Measurements from ENCODE around the gene ALLC. TPM values are rescaled to one million over a fixed set of nuclear protein-coding genes. Genes with fewer than 3 reads are reported as not detected.

ALLC gene
- total and polyA plus RNA-seq, 9 of the 15 experiments (the other 6 are each of a cell fraction or from before 2014, with no cell fraction given), result not detected

DNA sequence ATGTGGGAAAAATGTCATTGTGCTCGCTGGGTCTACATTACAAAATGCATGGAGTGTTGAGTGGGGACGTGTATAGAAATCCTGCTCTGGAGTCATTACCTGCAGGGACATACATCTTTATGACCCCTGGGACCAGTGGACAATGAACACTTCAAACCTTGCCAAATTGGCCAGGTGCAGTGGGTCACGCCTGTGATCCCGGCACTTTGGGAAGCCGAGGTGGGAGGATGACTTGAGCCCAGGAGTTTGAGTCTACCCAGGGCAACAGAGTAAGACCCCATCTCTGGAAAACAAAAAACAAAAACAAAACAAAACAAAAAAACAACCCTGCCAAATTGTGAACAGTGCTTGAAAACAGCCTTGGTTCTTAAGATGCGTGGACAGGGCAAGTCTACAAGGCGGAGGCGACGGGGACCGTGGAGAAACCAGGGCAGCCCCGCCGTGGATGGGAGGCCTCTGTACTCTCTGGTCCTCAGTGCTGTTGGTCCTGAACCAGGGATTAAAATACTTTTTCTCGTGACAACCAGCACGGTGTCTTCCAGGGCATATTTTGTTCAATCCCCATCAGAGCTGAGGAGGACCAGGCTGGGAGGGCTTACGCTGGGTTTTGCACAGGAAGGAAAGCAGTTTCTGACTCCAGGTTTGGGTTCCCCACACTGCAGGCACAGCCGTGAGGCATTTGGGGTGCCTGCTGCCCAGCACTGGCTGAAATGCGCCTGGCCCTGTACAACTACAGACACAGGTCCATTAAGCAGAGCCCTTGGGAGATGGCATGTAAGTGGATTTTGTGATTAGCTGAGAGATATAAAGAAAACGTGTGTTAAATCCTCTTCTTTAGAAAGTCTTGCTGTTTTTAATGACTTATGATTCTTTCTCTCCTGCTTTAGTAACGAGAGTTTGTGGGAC is 49.4 kb upstream of the ALLC start:
- intact Hi-C loops (cut with micrococcal nuclease) (no loop called here), in situ Hi-C loops (cut with MboI) (no loop called here)
- no peaks in the 10 kb centered on the region for H3K36me3 ChIP-seq (ENCODE audit: control insufficient read depth, insufficient read depth, low read length)
- BruUV-seq (replicated peaks), result no TSS peak
- WGBS (ENCODE audit: insufficient coverage, low coverage, missing lambda C conversion rate), result 50% methylated on average over 19 of the region's 19 CpGs
- no peak for FAIRE-seq
- 0 out of 5 replicates have a peak, but pooled peaks cover 0 to 5% of the 10 kb centered on the region in 2 experiments for H3K27me3 ChIP-seq (ENCODE audit: control insufficient read depth in 2 of 2, insufficient read depth in 2 of 2, low read length in 2 of 2)
- no peak for DNase-seq (ENCODE audit: extremely low read depth in 1 of 4, low spot score in 3 of 4)
- H4K20me1 ChIP-seq (replicated peaks; ENCODE audit: control insufficient read depth, insufficient read depth, low read length), result no peaks in the 10 kb centered on the region
- peak overlapping the region; percentile 49; the same call in 1 of the 2 replicates for H2AFZ ChIP-seq (ENCODE audit: low read depth, low read length)
- no peak; the same call in 2 of the 3 replicates for ATAC-seq
- H3K9me1 ChIP-seq (ENCODE audit: control insufficient read depth, insufficient read depth, low read length), result no peaks in the 10 kb centered on the region
- peaks cover 10% of the 10 kb centered on the region for H3K9me3 ChIP-seq (replicated peaks; ENCODE audit: control insufficient read depth, insufficient read depth, low read depth, low read length)
- peaks cover 11 to 36% of the 10 kb centered on the region in 2 experiments for H3K4me1 ChIP-seq (replicated peaks in 1 of 2; ENCODE audit: control insufficient read depth in 2 of 2, insufficient read depth in 2 of 2, low read length in 2 of 2)
- no peak overlapping the region for H3K4me2 ChIP-seq (ENCODE audit: insufficient read depth, low read length)
- H3K27ac ChIP-seq (ENCODE audit: extremely low read depth, low read depth, low read length), result no peak overlapping the region
- 0 out of 4 replicates have a peak overlapping the region, but pooled peaks of 1 of the 2 experiments have one; percentile 77 for H3K9ac ChIP-seq (ENCODE audit: insufficient read depth in 1 of 2, low read depth in 2 of 2, low read length in 2 of 2)
- no peak overlapping the region for H3K4me3 ChIP-seq
- POLR2A ChIA-PET, result no interaction called here
- CTCF ChIA-PET (ENCODE audit: low intra/inter-chr PET ratio), result no interaction called here
- H3K79me2 ChIP-seq (ENCODE audit: control insufficient read depth, insufficient read depth, low read length), result no peaks in the 10 kb centered on the region
- TF ChIP-seq HNRNPH1 (optimal IDR thresholded peaks at IDR 0.05; ENCODE audit: low read depth, low read length) (no peak), POLR2A (conservative IDR thresholded peaks at IDR 0.05) (no peak), ZNF583 (CRISPR knock-in tag; IDR thresholded peaks at IDR 0.05) (no peak), ETV1 (tag; conservative IDR thresholded peaks at IDR 0.05; ENCODE audit: low read depth) (no peak), CBX2 (IDR thresholded peaks at IDR 0.05; ENCODE audit: insufficient read depth, low read length, poor library complexity, severe bottlenecking) (no peak), JUNB (CRISPR knock-in tag; conservative IDR thresholded peaks at IDR 0.05) (no peak), ZNF184 (CRISPR knock-in tag; IDR thresholded peaks at IDR 0.05) (no peak), ASH1L (IDR thresholded peaks at IDR 0.05; ENCODE audit: borderline replicate concordance, low read depth, partially characterized antibody) (no peak), BCLAF1 (IDR thresholded peaks at IDR 0.05; ENCODE audit: borderline replicate concordance in 1 of 2, control insufficient read depth in 1 of 2, low read depth in 2 of 2, low read length in 1 of 2) (no peak), U2AF2 (optimal IDR thresholded peaks at IDR 0.05; ENCODE audit: low read depth, low read length) (no peak), BRD9 (IDR thresholded peaks at IDR 0.05; ENCODE audit: low read depth, partially characterized antibody) (no peak), CBFA2T3 (IDR thresholded peaks at IDR 0.05) (no peak), L3MBTL2 (IDR thresholded peaks at IDR 0.05) (no peak), HMG20B (CRISPR knock-in tag; IDR thresholded peaks at IDR 0.05) (no peak), HDAC2 (IDR thresholded peaks at IDR 0.05) (no peak), NR2F6 (CRISPR knock-in tag; IDR thresholded peaks at IDR 0.05) (no peak)
- TF ChIP-seq, protein P1, sequence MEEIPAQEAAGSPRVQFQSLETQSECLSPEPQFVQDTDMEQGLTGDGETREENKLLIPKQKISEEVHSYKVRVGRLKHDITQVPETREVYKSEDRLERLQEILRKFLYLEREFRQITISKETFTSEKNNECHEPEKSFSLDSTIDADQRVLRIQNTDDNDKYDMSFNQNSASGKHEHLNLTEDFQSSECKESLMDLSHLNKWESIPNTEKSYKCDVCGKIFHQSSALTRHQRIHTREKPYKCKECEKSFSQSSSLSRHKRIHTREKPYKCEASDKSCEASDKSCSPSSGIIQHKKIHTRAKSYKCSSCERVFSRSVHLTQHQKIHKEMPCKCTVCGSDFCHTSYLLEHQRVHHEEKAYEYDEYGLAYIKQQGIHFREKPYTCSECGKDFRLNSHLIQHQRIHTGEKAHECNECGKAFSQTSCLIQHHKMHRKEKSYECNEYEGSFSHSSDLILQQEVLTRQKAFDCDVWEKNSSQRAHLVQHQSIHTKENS (CRISPR knock-in tag; IDR thresholded peaks at IDR 0.05), result no peak
- TF ChIP-seq, protein P2, sequence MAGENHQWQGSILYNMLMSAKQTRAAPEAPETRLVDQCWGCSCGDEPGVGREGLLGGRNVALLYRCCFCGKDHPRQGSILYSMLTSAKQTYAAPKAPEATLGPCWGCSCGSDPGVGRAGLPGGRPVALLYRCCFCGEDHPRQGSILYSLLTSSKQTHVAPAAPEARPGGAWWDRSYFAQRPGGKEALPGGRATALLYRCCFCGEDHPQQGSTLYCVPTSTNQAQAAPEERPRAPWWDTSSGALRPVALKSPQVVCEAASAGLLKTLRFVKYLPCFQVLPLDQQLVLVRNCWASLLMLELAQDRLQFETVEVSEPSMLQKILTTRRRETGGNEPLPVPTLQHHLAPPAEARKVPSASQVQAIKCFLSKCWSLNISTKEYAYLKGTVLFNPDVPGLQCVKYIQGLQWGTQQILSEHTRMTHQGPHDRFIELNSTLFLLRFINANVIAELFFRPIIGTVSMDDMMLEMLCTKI (IDR thresholded peaks at IDR 0.05; ENCODE audit: partially characterized antibody), result no peak

Measured in K562 (cell line).